Esophagus squamous epithelium (tissue), 5 donors: Measurements from ENCODE around the gene EMP1. TPM values are rescaled to one million over a fixed set of nuclear protein-coding genes. Genes with fewer than 3 reads are reported as not detected.

ENCODE experiments used
- DNase-seq: peaks from one replicate; lab custom pipeline; 2025; lab: John Stamatoyannopoulos, UW
- H3K27ac ChIP-seq, 4 donors: fragments of 200-600 bp; sonication (generic); one replicate each; pipeline ENCODE4 v1.5.1; 2016 to 2019; ENCODE audit warnings: mild to moderate bottlenecking in 1 of 4
- H3K27me3 ChIP-seq, 4 donors: fragments of 200-600 bp; sonication (generic); 1 replicate in 3 of 4; 2 replicates in 1 of 4; pipeline versions ENCODE4 v1.5.1 to v1.6.0; 2017 to 2021; ENCODE audit warnings: antibody characterized with exemption in 1 of 4
- H3K36me3 ChIP-seq, 3 donors: fragments of 200-600 bp; sonication (generic); one replicate each; pipeline ENCODE4 v1.5.1; 2016 to 2019
- H3K4me1 ChIP-seq, 3 donors: fragments of 200-600 bp; sonication (generic); one replicate each; pipeline ENCODE4 v1.5.1; 2017 to 2019
- H3K4me3 ChIP-seq, 4 donors: fragments of 200-600 bp; sonication (generic); 1 replicate in 3 of 4; 2 replicates in 1 of 4; pipeline ENCODE4 v1.5.1; 2016 to 2019; ENCODE audit warnings: mild to moderate bottlenecking in 2 of 4, moderate library complexity in 1 of 4
- H3K9me3 ChIP-seq, 3 donors: fragments of 200-600 bp; sonication (generic); one replicate each; pipeline ENCODE4 v1.5.1; 2016 to 2019
- CTCF ChIP-seq, 6 experiments: fragments of 450-650 bp in 4 of 6; fragments of 200-600 bp in 2 of 6; sonication (generic) in 2 of 6; IDR thresholded peaks; one replicate each; pipeline ENCODE4 v1.5.1; 2016 to 2019; ENCODE audit warnings: antibody characterized with exemption in 6 of 6, mild to moderate bottlenecking in 4 of 6, moderate library complexity in 4 of 6
- POLR2A ChIP-seq, 4 donors: fragments of 450-650 bp; IDR thresholded peaks; one replicate each; pipeline ENCODE4 v1.6.1; 2017; ENCODE audit warnings: antibody characterized with exemption in 4 of 4, mild to moderate bottlenecking in 4 of 4, moderate library complexity in 3 of 4
- WGBS, 2 donors: methylation state at CpG; one replicate each; pipeline ENCODE4 v1.1.5; 2018; 5-methylcytosine and 5-hydroxymethylcytosine counted together
- intact Hi-C: fragments of 100-400 bp; cut with DNase I; formaldehyde crosslinking; loops from one replicate; pipeline ENCODE4 v1.15.0; 2022
- total RNA-seq, 4 donors: library from RNA; depleted of rRNA; stranded (reverse); fragments of >200 nt; gene quantifications; one replicate each; pipeline ENCODE4 v1.1.0, GENCODE V29; 2016
- donor health status: DM: yes; HTN: yes; CAD: no.

EMP1 gene
- 1,000 to 10,000 TPM; 2,742 to 8,541 (median 3,206) TPM for total RNA-seq

- Histone ChIP-seq H3K4me1 (peaks cover 28 to 71% (median 48%) of the 10 kb centered on the region in 3 donors), H3K4me3 (peak within 1 kb of the TSS; percentile 43 to 65 (median 60)), H3K27ac (peak within 1 kb of the TSS; percentile 90 to 97 (median 91)), H3K27me3 (no peaks in the 10 kb centered on the region), H3K9me3 (no peaks in the 10 kb centered on the region), H3K36me3 (peaks cover 0 to 16% (median 0%) of the 10 kb centered on the region in 3 donors)
- TF ChIP-seq POLR2A (IDR thresholded peaks at IDR 0.05), result peak in 3 of 4 donors; percentile 42 to 97 (median 86)
- no peak for TF ChIP-seq CTCF (IDR thresholded peaks at IDR 0.05)
- peak; percentile 50 for DNase-seq
- 10 to 14% methylated on average over 11 of the region's 11 CpGs for WGBS, 2 donors
- intact Hi-C loops, result no loop called here
Measured at GRCh38 chr12:13196130-13196921, at the start of gene EMP1. Gene EMP1 (plus strand): TSS chr12:13196726. CDS start chr12:13211511, 14,785 bp downstream.

DNA sequence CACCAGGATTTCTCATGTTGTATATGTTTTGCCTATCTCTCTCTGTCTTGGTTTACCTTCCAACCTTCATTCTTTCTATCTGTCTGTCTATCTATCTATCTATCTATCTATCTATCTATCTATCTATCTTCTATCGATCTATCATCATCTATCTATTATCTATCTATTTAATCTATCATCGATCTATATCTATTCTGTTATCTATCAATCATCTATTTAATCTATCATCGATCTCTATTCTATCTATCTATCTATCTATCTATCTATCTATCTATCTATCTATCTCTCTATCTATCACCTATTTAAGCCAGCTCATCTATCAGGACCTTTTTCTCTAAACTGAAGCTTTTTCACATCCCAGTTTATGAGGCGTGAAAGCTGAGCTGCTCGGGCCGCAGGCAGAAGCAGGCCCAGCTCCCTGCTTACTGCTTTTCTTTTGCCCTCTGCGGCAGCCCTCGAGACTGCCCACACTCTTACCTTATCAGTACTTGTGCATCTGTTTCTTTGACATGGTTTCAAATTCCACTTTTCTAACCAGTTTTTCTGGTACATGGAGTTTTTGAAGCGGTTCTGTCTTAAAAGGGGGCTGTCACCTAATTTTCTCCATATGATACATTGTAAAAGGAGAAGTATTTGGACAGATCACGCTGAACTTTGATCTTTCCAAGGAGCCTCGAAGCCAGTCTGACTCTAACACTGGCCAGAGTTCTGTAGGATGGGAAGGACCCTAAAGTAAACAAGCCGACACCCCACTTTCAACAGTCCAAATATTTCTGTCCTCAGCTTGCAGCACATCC lies 48.6 kb upstream of the EMP1 start:
- WGBS, 2 donors, result 58 to 65% methylated on average over 12 of the region's 12 CpGs
- TF ChIP-seq POLR2A (IDR thresholded peaks at IDR 0.05) (no peak), CTCF (IDR thresholded peaks at IDR 0.05) (no peak)
- intact Hi-C loops, result no loop called here
- Histone ChIP-seq H3K9me3 (no peaks in the 10 kb centered on the region), H3K4me1 (peaks cover 0 to 37% (median 5%) of the 10 kb centered on the region in 3 donors), H3K27ac (peak overlapping the region in 2 of 4 donors; percentile 19 to 72), H3K27me3 (no peaks in the 10 kb centered on the region), H3K4me3 (no peak overlapping the region), H3K36me3 (no peaks in the 10 kb centered on the region)
- no peak for DNase-seq

DNA sequence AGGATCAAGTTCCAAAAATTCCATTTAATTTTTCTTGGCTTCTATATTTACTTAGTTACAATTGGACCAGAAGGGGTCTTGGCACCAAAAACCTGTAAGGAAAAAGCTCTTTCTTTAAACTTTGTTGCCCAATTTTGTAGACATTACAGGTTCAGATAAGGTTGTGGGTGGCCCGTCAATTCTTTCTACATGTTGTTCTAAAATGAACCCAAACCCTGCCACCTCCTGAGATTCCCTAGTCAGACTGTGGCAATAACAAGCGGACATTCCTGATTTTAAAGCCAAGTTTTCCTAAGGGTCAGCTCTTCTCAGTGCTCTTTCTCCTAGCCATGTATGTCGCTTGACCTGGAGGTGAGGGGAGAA lies 48.1 kb upstream of the EMP1 start:
- no peak overlapping the region for H3K4me3 ChIP-seq
- no peak for TF ChIP-seq CTCF (IDR thresholded peaks at IDR 0.05)
- TF ChIP-seq POLR2A (IDR thresholded peaks at IDR 0.05), result no peak
- peaks cover 0 to 42% (median 5%) of the 10 kb centered on the region in 3 donors for H3K4me1 ChIP-seq
- H3K36me3 ChIP-seq, result no peaks in the 10 kb centered on the region
- no peak for DNase-seq
- no peaks in the 10 kb centered on the region for H3K9me3 ChIP-seq
- H3K27ac ChIP-seq, result peak overlapping the region in 2 of 4 donors; percentile 31 to 72
- WGBS, 2 donors, result 83 to 90% methylated on average over 2 to 3 of the region's 3 CpGs
- H3K27me3 ChIP-seq, result no peaks in the 10 kb centered on the region
- intact Hi-C loops, result no loop called here

- no peak for DNase-seq
- no peak overlapping the region for H3K4me3 ChIP-seq
- H3K27me3 ChIP-seq, result no peaks in the 10 kb centered on the region
- no peaks in the 10 kb centered on the region for H3K9me3 ChIP-seq
- WGBS, 2 donors, result 64 to 73% methylated on average over 4 of the region's 4 CpGs
- no peak for TF ChIP-seq POLR2A (IDR thresholded peaks at IDR 0.05)
- TF ChIP-seq CTCF (IDR thresholded peaks at IDR 0.05), result no peak
- H3K4me1 ChIP-seq, result peaks cover 4 to 44% (median 5%) of the 10 kb centered on the region in 3 donors
- intact Hi-C loops, result no loop called here
- H3K36me3 ChIP-seq, result no peaks in the 10 kb centered on the region
- peak overlapping the region in 2 of 4 donors; percentile 31 to 72 for H3K27ac ChIP-seq
Measured at GRCh38 chr12:13149411-13149810, 47.1 kb upstream of the EMP1 start.

DNA sequence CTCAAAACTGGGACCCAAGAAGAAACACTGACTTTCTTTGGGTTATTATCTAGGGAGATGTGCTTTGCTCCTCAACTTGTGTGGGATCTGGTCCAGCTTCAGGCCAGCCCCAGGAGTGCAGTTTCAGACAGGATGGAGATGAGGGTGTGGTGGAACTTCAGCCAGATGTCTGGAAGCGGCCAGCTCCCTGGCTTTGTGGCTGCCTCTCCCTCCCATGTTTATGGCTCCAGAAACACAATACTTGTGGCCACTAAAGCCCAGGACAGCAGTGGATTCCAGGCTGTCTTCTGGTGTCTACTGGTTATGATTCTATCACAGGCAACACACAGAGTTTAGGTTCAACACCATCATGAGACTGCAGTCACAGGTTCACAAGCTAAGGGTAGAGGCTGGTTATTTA lies 44.2 kb upstream of the EMP1 start:
- no peak for DNase-seq
- Histone ChIP-seq H3K9me3 (no peaks in the 10 kb centered on the region), H3K36me3 (no peaks in the 10 kb centered on the region), H3K27me3 (no peaks in the 10 kb centered on the region), H3K27ac (no peak overlapping the region), H3K4me3 (no peak overlapping the region), H3K4me1 (peaks cover 5 to 19% (median 7%) of the 10 kb centered on the region in 3 donors)
- TF ChIP-seq POLR2A (IDR thresholded peaks at IDR 0.05) (no peak), CTCF (IDR thresholded peaks at IDR 0.05) (no peak)
- WGBS, 2 donors, result 29 to 56% methylated on average over 1 of the region's 1 CpG
- intact Hi-C loops, result no loop called here
